Mammary epithelial cell (primary cell): ENCODE measurements around the gene PGA4.

Source experiments
- CTCF ChIP-seq, 2 donors: IDR thresholded peaks in 1 of 2; conservative IDR thresholded peaks in 1 of 2; 2 replicates each; pipeline ENCODE4 v1.5.1; 2011 to 2012; ENCODE audit warnings: inconsistent platforms in 2 of 2, low read length in 2 of 2, mild to moderate bottlenecking in 2 of 2, control low read depth in 1 of 2, low read depth in 1 of 2; ENCODE audit not compliant: insufficient read depth in 1 of 2; ENCODE audit errors: extremely low read depth in 1 of 2
- EZH2 ChIP-seq: IDR thresholded peaks from 2 replicates; pipeline ENCODE4 v1.6.1; 2012; ENCODE audit warnings: low read length, inconsistent platforms, borderline replicate concordance

DNA sequence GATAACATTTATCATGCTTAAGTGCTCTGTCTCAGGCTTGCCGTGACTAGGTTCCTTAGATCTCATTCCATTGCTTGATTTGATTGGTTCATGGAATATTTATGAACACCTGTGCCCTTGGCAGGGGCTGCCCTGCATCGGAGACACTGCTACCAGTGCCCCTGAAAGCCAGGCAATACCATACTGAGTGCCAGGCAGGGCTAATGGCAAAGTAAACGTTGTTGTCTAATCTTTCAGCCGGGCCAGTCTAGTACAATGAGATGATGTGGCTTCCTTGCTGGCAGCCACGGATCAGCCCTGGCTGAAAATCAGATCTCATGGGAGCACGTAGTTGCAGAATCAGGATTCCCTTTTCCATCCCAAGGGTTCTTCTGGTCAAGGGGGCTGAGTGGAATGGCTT, 23.8 kb upstream of the PGA4 start:
- no peak for TF ChIP-seq CTCF (conservative IDR thresholded peaks at IDR 0.05 in 1 of 2, IDR thresholded peaks at IDR 0.05 in 1 of 2; ENCODE audit: extremely low read depth in 1 of 2, insufficient read depth in 1 of 2, low read depth in 1 of 2, low read length in 2 of 2)
- TF ChIP-seq EZH2: no peak
